A549 (cell line): ENCODE results near the gene KLK7. TPM values are rescaled to one million over a fixed set of nuclear protein-coding genes. Genes with fewer than 3 reads are reported as not detected.

Experiments used
- ATAC-seq, 2 experiments: fragments of 200-7000 bp in 1 of 2; fragments of >200 bp in 1 of 2; cut with Nextera tagmentation in 1 of 2; cut with Tn5 transposase in 1 of 2; 3 replicates each; pipeline versions ENCODE4 v1.8.0 to v1.9.1; 2018 to 2020; ENCODE audit warnings: mild to moderate bottlenecking in 1 of 2, moderate library complexity in 1 of 2
- CTCF ChIA-PET: fragments of 300-600 bp; sonication (Branson Sonifier 250); formaldehyde crosslinking; extraction: SDS; loops from one replicate; lab custom pipeline; 2021; ENCODE audit warnings: antibody characterized with exemption, inconsistent platforms; lab: Yijun Ruan, JAX
- POLR2A ChIA-PET: fragments of 350-600 bp; formaldehyde crosslinking; extraction: SDS; loops from one replicate; lab custom pipeline; 2021; ENCODE audit warnings: antibody characterized with exemption, inconsistent platforms; lab: Yijun Ruan, JAX
- DNase-seq, 2 experiments: peaks; one replicate each; pipeline versions ENCODE4 v3.0.0 to v3.0.0-alpha.2; 2011 to 2016; ENCODE audit warnings: low read depth in 1 of 2, low spot score in 1 of 2
- FAIRE-seq: peaks from 2 replicates; lab custom pipeline; 2011; peaks lifted over from hg19 to GRCh38; lab: Jason Lieb, UNC
- H3K27ac ChIP-seq, 2 experiments: fragments of >200 bp; sonication (Bioruptor Twin); formaldehyde crosslinking; 3 replicates each; pipeline ENCODE4 v1.5.1; 2016 to 2017
- H3K4me1 ChIP-seq: fragments of >200 bp; sonication (Bioruptor Twin); formaldehyde crosslinking; 3 replicates; pipeline ENCODE4 v1.6.1; 2016
- H3K4me2 ChIP-seq: fragments of >200 bp; sonication (Bioruptor Twin); formaldehyde crosslinking; 3 replicates; pipeline ENCODE4 v1.6.1; 2016
- H3K4me3 ChIP-seq: fragments of >200 bp; sonication (Bioruptor Twin); formaldehyde crosslinking; 3 replicates; pipeline ENCODE4 v1.5.1; 2016
- H3K9me3 ChIP-seq: fragments of >200 bp; sonication (Bioruptor Twin); formaldehyde crosslinking; 3 replicates; pipeline ENCODE4 v1.6.1; 2016
- BHLHE40 ChIP-seq: IDR thresholded peaks from 2 replicates; pipeline ENCODE4 v1.6.1; 2012; ENCODE audit warnings: low read depth, low read length, inconsistent platforms
- CBX2 ChIP-seq: fragments of 200-600 bp; sonication (generic); IDR thresholded peaks from 2 replicates; pipeline ENCODE4 v1.6.1; 2016; ENCODE audit warnings: low read depth, mild to moderate bottlenecking, borderline replicate concordance
- CHD2 ChIP-seq: fragments of 150-350 bp; IDR thresholded peaks from 2 replicates; pipeline ENCODE4 v1.6.1; 2014; ENCODE audit warnings: low read length; ENCODE audit not compliant: partially characterized antibody
- EHF ChIP-seq: fragments of 250-450 bp; sonication (Bioruptor Pico); IDR thresholded peaks from 2 replicates; pipeline ENCODE4 v1.5.0; 2020; ENCODE audit warnings: mild to moderate bottlenecking
- EP300 ChIP-seq, 2 experiments: fragments of >200 bp; sonication (Bioruptor Twin); formaldehyde crosslinking; IDR thresholded peaks; 2 replicates in 1 of 2; 3 replicates in 1 of 2; pipeline ENCODE4 v1.6.1; 2016 to 2017
- FOSB ChIP-seq: fragments of 250-450 bp; sonication (Bioruptor Pico); IDR thresholded peaks from 2 replicates; pipeline ENCODE4 v1.5.0; 2020; ENCODE audit warnings: mild to moderate bottlenecking, moderate library complexity
- HDAC2 ChIP-seq: fragments of 200-600 bp; sonication (generic); IDR thresholded peaks from 2 replicates; pipeline ENCODE4 v1.6.1; 2016
- HES2 ChIP-seq: fragments of >200 bp; sonication (Bioruptor Twin); formaldehyde crosslinking; IDR thresholded peaks from 2 replicates; pipeline ENCODE4 v1.6.1; 2016
- HEYL ChIP-seq: fragments of 250-450 bp; sonication (Bioruptor Pico); IDR thresholded peaks from 2 replicates; pipeline ENCODE4 v1.8.0; 2021; ENCODE audit warnings: mild to moderate bottlenecking, moderate library complexity
- HMGXB4 ChIP-seq: fragments of 250-450 bp; sonication (Bioruptor Pico); IDR thresholded peaks from 2 replicates; pipeline ENCODE4 v1.5.0; 2021; ENCODE audit warnings: mild to moderate bottlenecking, moderate library complexity, borderline replicate concordance
- HOXA7 ChIP-seq: fragments of 250-450 bp; sonication (Bioruptor Pico); IDR thresholded peaks from 2 replicates; pipeline ENCODE4 v1.5.0; 2020; ENCODE audit warnings: mild to moderate bottlenecking, moderate library complexity
- HOXB13 ChIP-seq: fragments of 250-450 bp; sonication (Bioruptor Pico); IDR thresholded peaks from 2 replicates; pipeline ENCODE4 v1.5.0; 2020; ENCODE audit warnings: low read depth, mild to moderate bottlenecking, moderate library complexity
- HOXB5 ChIP-seq: fragments of 250-450 bp; sonication (Bioruptor Pico); IDR thresholded peaks from 2 replicates; pipeline ENCODE4 v1.5.0; 2020; ENCODE audit warnings: mild to moderate bottlenecking, moderate library complexity
- JUN ChIP-seq, 2 experiments: fragments of >200 bp; sonication (Bioruptor Twin); formaldehyde crosslinking; IDR thresholded peaks; 2 replicates in 1 of 2; 3 replicates in 1 of 2; pipeline ENCODE4 v1.6.1; 2016 to 2017
- JUNB ChIP-seq: fragments of >200 bp; sonication (Bioruptor Twin); formaldehyde crosslinking; IDR thresholded peaks from 2 replicates; pipeline ENCODE4 v1.6.1; 2016
- KDM5A ChIP-seq: fragments of 200-600 bp; sonication (generic); IDR thresholded peaks from 2 replicates; pipeline ENCODE4 v1.6.1; 2016; ENCODE audit warnings: antibody characterized with exemption, mild to moderate bottlenecking
- MAFK ChIP-seq: fragments of 450-650 bp; IDR thresholded peaks from 2 replicates; pipeline ENCODE4 v1.6.1; 2014; ENCODE audit not compliant: partially characterized antibody
- MAX ChIP-seq: IDR thresholded peaks from 2 replicates; pipeline ENCODE4 v1.6.1; 2012
- POLR2A ChIP-seq: IDR thresholded peaks from 2 replicates; pipeline ENCODE4 v1.6.1; 2012; ENCODE audit warnings: mild to moderate bottlenecking, low read length
- RFX5 ChIP-seq: fragments of 450-650 bp; IDR thresholded peaks from 2 replicates; pipeline ENCODE4 v1.7.1; 2014; ENCODE audit warnings: antibody characterized with exemption, mild to moderate bottlenecking, moderate library complexity
- RNF2 ChIP-seq: fragments of 200-600 bp; sonication (generic); IDR thresholded peaks from 2 replicates; pipeline ENCODE4 v1.6.1; 2016; ENCODE audit warnings: low read depth, mild to moderate bottlenecking, antibody characterized with exemption, moderate library complexity, borderline replicate concordance
- SMC3 ChIP-seq: fragments of >200 bp; sonication (Bioruptor Twin); formaldehyde crosslinking; IDR thresholded peaks from 3 replicates; pipeline ENCODE4 v1.6.1; 2018; ENCODE audit warnings: inconsistent platforms
- TFCP2L1 ChIP-seq: fragments of 250-450 bp; sonication (Bioruptor Pico); IDR thresholded peaks from 2 replicates; pipeline ENCODE4 v1.5.0; 2021; ENCODE audit warnings: mild to moderate bottlenecking
- ZC3H11A ChIP-seq: fragments of 450-650 bp; IDR thresholded peaks from 2 replicates; pipeline ENCODE4 v1.6.1; 2014; ENCODE audit warnings: antibody characterized with exemption, mild to moderate bottlenecking
- ZFP36 ChIP-seq: fragments of 450-650 bp; IDR thresholded peaks from 2 replicates; pipeline ENCODE4 v1.6.1; 2014; ENCODE audit warnings: borderline replicate concordance; ENCODE audit not compliant: partially characterized antibody
- ZSCAN20 ChIP-seq: fragments of 250-450 bp; sonication (Bioruptor Pico); IDR thresholded peaks from 2 replicates; pipeline ENCODE4 v1.8.0; 2022; ENCODE audit warnings: mild to moderate bottlenecking, moderate library complexity
- WGBS: methylation state at CpG from one replicate; pipeline ENCODE4 v1.1.6; 2017; ENCODE audit errors: missing lambda C conversion rate; 5-methylcytosine and 5-hydroxymethylcytosine counted together
- polyA plus RNA-seq, 4 experiments: library from polyadenylated mRNA; depleted of rRNA in 3 of 4; stranded (reverse); fragments of >200 nt; fragmentation: RNase III in 1 of 4; extraction: RNeasy Plus Mini Kit Qiagen cat#74134 plus additional on column Dnase treatment in 1 of 4; gene quantifications; 2 replicates in 3 of 4; 3 replicates in 1 of 4; pipeline ENCODE4 v1.2.3, GENCODE V29; 2011 to 2017
- TF ChIP-seq, protein P1 (sequence below): fragments of >200 bp; sonication (Bioruptor Twin); formaldehyde crosslinking; IDR thresholded peaks from 3 replicates; pipeline ENCODE4 v1.5.1; 2016

KLK7 gene
- polyA plus RNA-seq, 2 of the 4 experiments (the other 2 are of a cell fraction) = not detected

- H3K4me3 ChIP-seq = no peak overlapping the region
- TF ChIP-seq ZC3H11A = no peak
- TF ChIP-seq KDM5A = no peak
- no peak for TF ChIP-seq EP300 (IDR thresholded peaks at IDR 0.05)
- no peak for TF ChIP-seq HES2
- no peak for TF ChIP-seq HMGXB4 (CRISPR knock-in tag)
- TF ChIP-seq, protein P1, sequence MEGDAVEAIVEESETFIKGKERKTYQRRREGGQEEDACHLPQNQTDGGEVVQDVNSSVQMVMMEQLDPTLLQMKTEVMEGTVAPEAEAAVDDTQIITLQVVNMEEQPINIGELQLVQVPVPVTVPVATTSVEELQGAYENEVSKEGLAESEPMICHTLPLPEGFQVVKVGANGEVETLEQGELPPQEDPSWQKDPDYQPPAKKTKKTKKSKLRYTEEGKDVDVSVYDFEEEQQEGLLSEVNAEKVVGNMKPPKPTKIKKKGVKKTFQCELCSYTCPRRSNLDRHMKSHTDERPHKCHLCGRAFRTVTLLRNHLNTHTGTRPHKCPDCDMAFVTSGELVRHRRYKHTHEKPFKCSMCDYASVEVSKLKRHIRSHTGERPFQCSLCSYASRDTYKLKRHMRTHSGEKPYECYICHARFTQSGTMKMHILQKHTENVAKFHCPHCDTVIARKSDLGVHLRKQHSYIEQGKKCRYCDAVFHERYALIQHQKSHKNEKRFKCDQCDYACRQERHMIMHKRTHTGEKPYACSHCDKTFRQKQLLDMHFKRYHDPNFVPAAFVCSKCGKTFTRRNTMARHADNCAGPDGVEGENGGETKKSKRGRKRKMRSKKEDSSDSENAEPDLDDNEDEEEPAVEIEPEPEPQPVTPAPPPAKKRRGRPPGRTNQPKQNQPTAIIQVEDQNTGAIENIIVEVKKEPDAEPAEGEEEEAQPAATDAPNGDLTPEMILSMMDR = no peak
- no peak for TF ChIP-seq HOXB5
- no peak for TF ChIP-seq HOXB13 (CRISPR knock-in tag)
- TF ChIP-seq CHD2 = no peak
- no peak for TF ChIP-seq JUN (IDR thresholded peaks at IDR 0.05)
- no peak for TF ChIP-seq SMC3
- FAIRE-seq (no peak), DNase-seq (no peak), ATAC-seq (no peak)
- peak overlapping the region in 1 of 2 experiments; percentile 82; a peak in 2 of 6 replicates for H3K27ac ChIP-seq
- 87% methylated on average over 11 of the region's 11 CpGs for WGBS
- CTCF ChIA-PET = interaction anchor here (1.0 to 13.0 kb wide), 5 partner anchors 10 to 208 kb away, joined by 3 to 75 read pairs (median 4); no protein-coding TSS in a partner anchor
- H3K9me3 ChIP-seq = no peaks in the 10 kb centered on the region
- peaks cover 12% of the 10 kb centered on the region for H3K4me1 ChIP-seq
- H3K4me2 ChIP-seq = no peak overlapping the region
- POLR2A ChIA-PET = no interaction called here
These were observed 51.6 kb downstream of the KLK7 start for GRCh38 chr19:50932018-50932689.

- no peak overlapping the region for H3K4me2 ChIP-seq
- ATAC-seq = no peak
- DNase-seq = no peak
- CTCF ChIA-PET = interaction anchor here (0.6 to 13.0 kb wide), 13 partner anchors 9 to 487 kb away, joined by 3 to 75 read pairs (median 3); partner anchors contain the start of gene KLK4
- TF ChIP-seq BHLHE40 (no peak), CHD2 (no peak), HOXB5 (no peak), TFCP2L1 (no peak), POLR2A (no peak), MAX (no peak), RNF2 (no peak), HES2 (no peak), HDAC2 (no peak), HEYL (CRISPR knock-in tag) (no peak), HOXA7 (CRISPR knock-in tag) (no peak), ZC3H11A (no peak), FOSB (CRISPR knock-in tag) (no peak)
- TF ChIP-seq, all 56 proteins: peak for 0
- H3K4me1 ChIP-seq = peaks cover 13% of the 10 kb centered on the region
- H3K9me3 ChIP-seq = no peaks in the 10 kb centered on the region
- no peak overlapping the region for H3K27ac ChIP-seq
- H3K4me3 ChIP-seq = no peak overlapping the region
- FAIRE-seq = no peak
- POLR2A ChIA-PET = no interaction called here
These were observed 52.7 kb downstream of the KLK7 start for GRCh38 chr19:50931023-50931422.

- DNase-seq (peak in 1 of 2 experiments; percentile 32), ATAC-seq (peak in 1 of 2 experiments; percentile 23; a peak in 1 of 6 replicates), FAIRE-seq (no peak)
- H3K4me1 ChIP-seq = peaks cover 14% of the 10 kb centered on the region
- 41% methylated on average over 5 of the region's 5 CpGs for WGBS
- no peak overlapping the region for H3K4me3 ChIP-seq
- H3K9me3 ChIP-seq = no peaks in the 10 kb centered on the region
- no peak overlapping the region for H3K4me2 ChIP-seq
- TF ChIP-seq EP300 (IDR thresholded peaks at IDR 0.05) (no peak), CBX2 (no peak), RNF2 (no peak), MAFK (no peak), CHD2 (no peak), HOXB5 (no peak), ZFP36 (no peak), RFX5 (no peak), BHLHE40 (no peak), HEYL (CRISPR knock-in tag) (no peak), ZSCAN20 (no peak), JUNB (no peak), EHF (no peak), FOSB (CRISPR knock-in tag) (no peak)
- TF ChIP-seq, all 56 proteins: peak for 0
- ChIA-PET POLR2A (no interaction called here), CTCF (interaction anchor here (0.6 to 13.0 kb wide), 11 partner anchors 29 to 431 kb away, joined by 3 to 75 read pairs (median 3); partner anchors contain the start of gene KLK10)
- no peak overlapping the region for H3K27ac ChIP-seq
These were observed 54.9 kb downstream of the KLK7 start for GRCh38 chr19:50928831-50929230.
